Measurements from ENCODE around the gene ARHGEF2. TPM values are rescaled to one million over a fixed set of nuclear protein-coding genes. Genes with fewer than 3 reads are reported as not detected.

Gene ARHGEF2
- total and polyA plus RNA-seq, 2 of the 13 experiments (the other 11 are each of a cell fraction or from before 2014, with no cell fraction given) = 16.1 to 32.1 TPM

GRCh38 chr1:155967341-155968050, 10.9 kb downstream of the ARHGEF2 start (continued):
- TF ChIP-seq CC2D1A (CRISPR knock-in tag; IDR thresholded peaks at IDR 0.05) (no peak), FOXC1 (CRISPR knock-in tag; IDR thresholded peaks at IDR 0.05; ENCODE audit: borderline replicate concordance) (no peak), ZNF253 (CRISPR knock-in tag; IDR thresholded peaks at IDR 0.05; ENCODE audit: borderline replicate concordance) (no peak), ZNF788 (CRISPR knock-in tag; IDR thresholded peaks at IDR 0.05; ENCODE audit: borderline replicate concordance) (peak; percentile 78; the same call in 1 of the 2 replicates), ZSCAN29 (CRISPR knock-in tag; conservative IDR thresholded peaks at IDR 0.05) (no peak), ZBTB40 (IDR thresholded peaks at IDR 0.05) (no peak), ZBTB40 (CRISPR knock-in tag; IDR thresholded peaks at IDR 0.05) (peak; percentile 75; the same call in 1 of the 2 replicates), ZNF775 (CRISPR knock-in tag; IDR thresholded peaks at IDR 0.05; ENCODE audit: borderline replicate concordance) (no peak), ZNF574 (CRISPR knock-in tag; IDR thresholded peaks at IDR 0.05) (peak; percentile 67), ZNF740 (CRISPR knock-in tag; IDR thresholded peaks at IDR 0.05) (no peak), ZNF274 (CRISPR knock-in tag; IDR thresholded peaks at IDR 0.05) (peak; percentile 74; the same call in 1 of the 2 replicates)
- TF ChIP-seq, protein P1, sequence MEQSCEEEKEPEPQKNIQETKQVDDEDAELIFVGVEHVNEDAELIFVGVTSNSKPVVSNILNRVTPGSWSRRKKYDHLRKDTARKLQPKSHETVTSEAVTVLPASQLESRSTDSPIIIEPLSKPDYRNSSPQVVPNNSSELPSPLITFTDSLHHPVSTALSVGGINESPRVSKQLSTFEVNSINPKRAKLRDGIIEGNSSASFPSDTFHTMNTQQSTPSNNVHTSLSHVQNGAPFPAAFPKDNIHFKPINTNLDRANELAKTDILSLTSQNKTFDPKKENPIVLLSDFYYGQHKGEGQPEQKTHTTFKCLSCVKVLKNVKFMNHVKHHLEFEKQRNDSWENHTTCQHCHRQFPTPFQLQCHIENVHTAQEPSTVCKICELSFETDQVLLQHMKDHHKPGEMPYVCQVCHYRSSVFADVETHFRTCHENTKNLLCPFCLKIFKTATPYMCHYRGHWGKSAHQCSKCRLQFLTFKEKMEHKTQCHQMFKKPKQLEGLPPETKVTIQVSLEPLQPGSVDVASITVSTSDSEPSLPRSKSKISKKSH (CRISPR knock-in tag; IDR thresholded peaks at IDR 0.05; ENCODE audit: borderline replicate concordance) = peak; percentile 87
- TF ChIP-seq, protein P2, sequence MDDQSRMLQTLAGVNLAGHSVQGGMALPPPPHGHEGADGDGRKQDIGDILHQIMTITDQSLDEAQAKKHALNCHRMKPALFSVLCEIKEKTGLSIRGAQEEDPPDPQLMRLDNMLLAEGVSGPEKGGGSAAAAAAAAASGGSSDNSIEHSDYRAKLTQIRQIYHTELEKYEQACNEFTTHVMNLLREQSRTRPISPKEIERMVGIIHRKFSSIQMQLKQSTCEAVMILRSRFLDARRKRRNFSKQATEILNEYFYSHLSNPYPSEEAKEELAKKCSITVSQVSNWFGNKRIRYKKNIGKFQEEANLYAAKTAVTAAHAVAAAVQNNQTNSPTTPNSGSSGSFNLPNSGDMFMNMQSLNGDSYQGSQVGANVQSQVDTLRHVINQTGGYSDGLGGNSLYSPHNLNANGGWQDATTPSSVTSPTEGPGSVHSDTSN (CRISPR knock-in tag; IDR thresholded peaks at IDR 0.05; ENCODE audit: borderline replicate concordance) = no peak

All from HepG2 (cell line).